ENCODE results near the gene NDE1.
"Not testable (repeated sequence)": the region's sequence is repeated elsewhere in the genome, so short reads cannot be mapped to it uniquely, and the experiment has no call there.

The NDE1 gene

GRCh38 chr16:15691046-15691445 is 41.0 kb downstream of the NDE1 start:
- no peak for TF ChIP-seq POLR2A (IDR thresholded peaks at IDR 0.05; ENCODE audit: low read depth, low read length)
- FAIRE-seq (no peak), DNase-seq (ENCODE audit: insufficient read length) (no peak)

DNA sequence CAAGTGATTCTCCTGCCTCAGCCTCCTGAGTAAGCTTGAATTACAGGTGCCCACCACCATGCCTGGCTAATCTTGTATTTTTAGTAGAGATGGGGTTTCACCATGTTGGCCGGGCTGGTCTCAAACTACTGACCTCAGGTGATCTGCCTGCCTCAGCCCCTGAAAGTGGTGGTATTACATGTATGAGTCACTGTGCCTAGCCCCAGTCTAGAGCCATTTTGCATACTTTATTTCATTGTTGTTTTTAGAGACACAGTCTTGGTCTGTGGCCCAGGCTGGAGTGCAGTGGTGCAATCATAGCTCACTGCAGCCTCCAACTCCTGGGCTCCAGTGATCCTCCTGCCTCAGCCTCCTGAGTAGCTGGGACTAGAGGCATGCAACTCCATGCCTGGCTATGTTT is 42.5 kb downstream of the NDE1 start:
- not testable (repeated sequence) for FAIRE-seq; DNase-seq (ENCODE audit: insufficient read length)

DNA sequence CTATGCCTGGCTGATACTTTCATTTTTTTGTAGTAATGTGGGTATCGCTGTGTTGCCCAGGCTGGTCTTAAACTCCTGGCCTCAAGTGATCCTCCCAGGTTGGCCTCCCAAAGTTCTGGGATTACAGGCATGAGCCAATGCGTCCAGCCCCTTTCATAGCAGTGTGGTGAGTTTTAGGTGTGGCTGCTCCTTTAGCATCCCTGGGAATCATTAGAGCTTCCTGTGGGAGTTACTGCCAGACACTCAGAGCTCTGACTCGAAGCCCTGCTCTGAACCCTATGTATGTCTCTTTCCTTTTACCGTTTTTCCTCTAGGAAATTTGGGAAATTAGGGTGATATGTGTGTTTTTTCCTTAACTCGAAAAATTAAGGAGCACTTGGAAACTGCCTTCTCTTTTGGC is 44.5 kb downstream of the NDE1 start:
- FAIRE-seq = no peak

DNA sequence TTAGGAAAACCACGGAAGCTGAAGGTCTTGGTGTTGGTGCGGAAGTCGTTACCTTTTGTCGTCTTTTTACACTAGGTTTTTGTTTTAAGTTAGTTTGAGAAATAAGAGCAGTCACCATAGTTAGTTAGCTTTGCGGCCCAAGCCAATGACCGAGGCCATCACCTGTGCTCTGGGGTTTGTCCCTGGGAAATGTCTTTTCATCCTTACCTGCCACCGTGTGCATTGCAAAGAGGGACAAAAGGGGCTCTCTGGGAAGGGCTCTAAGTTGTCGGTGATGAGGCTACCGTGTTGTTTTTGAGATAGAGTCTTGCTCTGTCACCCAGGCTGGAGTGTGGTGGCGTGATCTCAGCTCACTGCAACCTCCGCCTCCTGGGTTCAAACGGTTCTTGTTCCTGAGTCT is 49.8 kb downstream of the NDE1 start:
- FAIRE-seq = no peak
- no peak for DNase-seq (ENCODE audit: insufficient read length)
- TF ChIP-seq POLR2A (IDR thresholded peaks at IDR 0.05; ENCODE audit: low read depth, low read length) = no peak
- no peak for TF ChIP-seq POLR2AphosphoS5 (IDR thresholded peaks at IDR 0.05; ENCODE audit: low read depth, low read length)
- no peak for TF ChIP-seq TAF1 (IDR thresholded peaks at IDR 0.05; ENCODE audit: borderline replicate concordance, low read depth, low read length)

More for the DNA sequence above, 44.5 kb downstream of the NDE1 start:
- no peak for TF ChIP-seq TAF1 (IDR thresholded peaks at IDR 0.05; ENCODE audit: borderline replicate concordance, low read depth, low read length)
- no peak for TF ChIP-seq POLR2A (IDR thresholded peaks at IDR 0.05; ENCODE audit: low read depth, low read length)
- no peak for TF ChIP-seq POLR2AphosphoS5 (IDR thresholded peaks at IDR 0.05; ENCODE audit: low read depth, low read length)
- no peak for DNase-seq (ENCODE audit: insufficient read length)

DNA sequence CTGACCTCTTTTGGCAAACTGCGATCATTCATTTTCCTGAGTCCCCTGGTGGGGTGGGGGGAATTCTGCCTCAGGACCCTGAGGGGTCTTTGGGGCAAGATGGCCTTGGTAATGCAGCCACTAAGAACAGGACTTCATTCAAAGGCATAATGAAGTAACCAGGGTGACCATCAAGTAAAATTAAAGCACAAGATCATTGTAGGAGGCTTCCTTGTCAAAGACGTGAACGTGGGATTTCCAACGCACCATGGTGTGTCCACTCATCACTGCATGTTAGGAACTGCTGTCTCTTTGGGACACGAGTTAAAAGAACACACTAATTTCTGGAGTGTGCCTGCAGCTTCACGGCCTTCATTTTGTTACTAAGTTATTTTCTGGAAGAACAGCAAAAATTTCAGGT is 51.3 kb downstream of the NDE1 start:
- FAIRE-seq (no peak), DNase-seq (ENCODE audit: insufficient read length) (no peak)
- no peak for TF ChIP-seq POLR2AphosphoS5 (IDR thresholded peaks at IDR 0.05; ENCODE audit: low read depth, low read length)
- TF ChIP-seq POLR2A (IDR thresholded peaks at IDR 0.05; ENCODE audit: low read depth, low read length) = no peak
- no peak for TF ChIP-seq TAF1 (IDR thresholded peaks at IDR 0.05; ENCODE audit: borderline replicate concordance, low read depth, low read length)

DNA sequence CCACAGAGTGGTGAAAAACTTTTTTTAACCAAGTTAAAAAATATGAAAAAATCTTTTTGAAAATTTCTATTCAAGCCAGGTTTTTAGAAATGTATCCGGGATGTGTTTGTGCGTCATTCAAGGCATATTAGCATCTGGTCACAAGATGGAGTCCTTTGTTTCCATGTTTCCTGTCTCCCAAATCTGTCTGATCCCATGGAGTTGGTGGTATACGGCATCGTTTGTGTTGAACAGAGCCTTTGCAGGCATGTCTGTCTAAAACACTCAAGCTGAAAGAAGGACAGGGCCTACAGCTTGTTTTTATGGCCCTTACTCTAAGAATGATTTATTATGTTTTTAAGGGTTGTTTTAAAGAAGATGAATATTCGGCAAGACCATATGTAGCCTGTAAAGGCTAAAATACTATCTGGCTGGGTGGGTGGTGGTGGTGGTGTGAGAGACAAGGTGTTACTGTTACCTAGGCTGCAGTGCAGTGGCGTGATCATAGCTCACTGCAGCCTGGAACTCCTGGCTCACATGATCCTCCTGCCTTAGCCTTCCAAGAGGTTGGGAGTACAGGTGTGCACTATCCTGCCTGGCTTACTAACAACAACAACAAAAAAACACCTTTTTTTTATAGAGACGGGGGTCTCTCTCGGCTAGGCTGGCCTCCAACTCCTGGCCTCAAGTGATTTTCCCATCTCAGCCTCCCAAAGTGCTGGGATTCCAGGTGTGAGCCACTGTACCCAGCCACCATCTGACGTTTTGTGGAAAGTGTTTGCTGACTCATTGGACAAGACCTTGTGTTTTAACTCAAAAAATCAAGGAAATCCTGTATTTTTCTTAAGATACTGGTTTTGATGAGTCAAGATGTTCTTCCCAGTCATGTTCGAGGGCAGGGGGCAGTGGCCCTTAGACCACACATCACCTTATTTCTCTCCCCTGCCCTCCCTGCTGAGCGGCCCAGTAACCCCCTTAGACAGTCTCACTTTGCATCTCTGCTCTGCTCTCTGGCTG is 52.2 kb downstream of the NDE1 start:
- DNase-seq (ENCODE audit: insufficient read length) (no peak), FAIRE-seq (no peak)
- TF ChIP-seq TAF1 (IDR thresholded peaks at IDR 0.05; ENCODE audit: borderline replicate concordance, low read depth, low read length) = no peak
- TF ChIP-seq POLR2AphosphoS5 (IDR thresholded peaks at IDR 0.05; ENCODE audit: low read depth, low read length) = no peak
- no peak for TF ChIP-seq POLR2A (IDR thresholded peaks at IDR 0.05; ENCODE audit: low read depth, low read length)

DNA sequence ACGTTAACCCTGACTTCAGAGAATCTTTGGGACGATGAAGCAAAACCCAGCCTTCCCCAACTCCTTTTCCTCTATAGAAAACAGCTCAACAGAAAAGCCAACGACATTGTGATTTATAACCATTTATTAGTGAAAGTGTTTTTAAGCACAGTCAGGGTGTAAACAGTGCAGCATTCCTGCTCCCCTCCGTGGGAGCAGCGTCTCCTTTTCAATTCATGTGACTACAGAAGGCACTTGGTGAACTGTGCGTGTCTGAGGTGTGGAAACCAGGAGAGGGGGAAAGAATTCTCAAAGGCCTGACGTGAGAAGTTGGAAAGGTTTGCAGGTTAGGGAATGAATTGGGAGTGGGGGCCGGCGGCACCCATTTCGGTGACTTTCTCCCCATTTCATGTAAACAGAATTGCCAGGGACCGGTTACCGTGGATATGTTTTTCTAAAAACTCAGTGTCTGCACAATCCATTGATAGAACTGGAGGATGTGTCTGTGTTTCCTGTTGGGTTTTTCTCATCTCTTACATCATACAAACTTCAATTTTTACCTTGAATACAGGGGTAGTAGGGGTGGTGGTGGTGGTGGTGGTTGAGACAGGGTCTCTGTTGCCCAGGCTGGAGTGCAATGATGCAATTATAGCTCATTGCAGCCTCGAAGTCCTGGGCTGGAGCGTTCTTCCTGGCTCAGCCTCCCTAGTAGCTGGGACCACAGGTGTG is 53.1 kb downstream of the NDE1 start:
- no peak for TF ChIP-seq POLR2A (IDR thresholded peaks at IDR 0.05; ENCODE audit: low read depth, low read length)
- FAIRE-seq (no peak), DNase-seq (ENCODE audit: insufficient read length) (no peak)

DNA sequence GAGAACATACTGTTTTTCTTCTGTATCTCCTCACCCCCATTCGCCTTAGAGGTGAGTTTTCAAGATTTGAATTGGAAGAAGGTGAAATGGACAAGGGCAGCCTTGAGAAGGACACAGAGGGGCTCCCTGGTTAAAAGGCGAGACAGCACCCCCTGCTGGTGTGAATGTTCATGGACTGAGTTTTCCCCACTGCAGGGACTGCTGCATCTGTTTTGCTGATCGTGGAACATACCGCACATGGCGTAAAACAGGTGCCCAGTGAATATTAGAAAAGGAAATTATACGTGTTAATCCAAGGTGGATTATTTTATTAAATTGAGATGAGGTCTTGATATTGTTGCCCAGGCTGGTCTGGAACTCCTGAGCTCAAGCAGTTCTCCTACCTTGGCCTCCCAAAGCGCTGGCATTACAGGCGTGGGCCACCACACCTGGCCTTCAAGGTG is 54.5 kb downstream of the NDE1 start:
- TF ChIP-seq POLR2A (IDR thresholded peaks at IDR 0.05; ENCODE audit: low read depth, low read length) (no peak), POLR2AphosphoS5 (IDR thresholded peaks at IDR 0.05; ENCODE audit: low read depth, low read length) (no peak), TAF1 (IDR thresholded peaks at IDR 0.05; ENCODE audit: borderline replicate concordance, low read depth, low read length) (no peak)
- FAIRE-seq = peak; percentile 53
- peak; percentile 50 for DNase-seq (ENCODE audit: insufficient read length)

DNA sequence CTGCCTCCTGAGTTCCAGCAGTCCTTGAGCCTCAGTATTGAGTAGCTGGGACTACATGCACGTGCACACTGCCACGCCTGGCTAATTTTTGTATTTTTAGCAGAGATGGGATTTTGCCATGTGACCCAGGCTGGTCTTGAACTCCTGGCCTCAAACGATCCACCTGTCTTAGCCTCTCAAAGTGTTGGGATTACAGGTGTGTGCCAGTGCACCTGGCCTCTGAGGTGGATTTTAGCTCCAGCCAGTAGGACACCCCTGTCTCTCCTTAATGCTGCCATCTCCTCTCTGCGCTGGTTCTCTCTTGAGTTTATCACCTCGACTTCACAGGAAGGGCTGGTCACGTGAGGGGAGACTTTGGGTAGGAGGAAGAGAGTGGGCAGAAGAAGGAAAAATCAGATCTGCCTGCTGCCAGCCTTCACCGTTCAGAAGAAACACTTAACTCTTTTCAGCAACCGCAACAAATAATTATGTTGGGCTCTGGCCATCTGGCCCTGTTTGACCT is 55.1 kb downstream of the NDE1 start:
- no peak for TF ChIP-seq POLR2AphosphoS5 (IDR thresholded peaks at IDR 0.05; ENCODE audit: low read depth, low read length)
- no peak for TF ChIP-seq TAF1 (IDR thresholded peaks at IDR 0.05; ENCODE audit: borderline replicate concordance, low read depth, low read length)
- no peak for TF ChIP-seq POLR2A (IDR thresholded peaks at IDR 0.05; ENCODE audit: low read depth, low read length)
- FAIRE-seq = no peak

DNA sequence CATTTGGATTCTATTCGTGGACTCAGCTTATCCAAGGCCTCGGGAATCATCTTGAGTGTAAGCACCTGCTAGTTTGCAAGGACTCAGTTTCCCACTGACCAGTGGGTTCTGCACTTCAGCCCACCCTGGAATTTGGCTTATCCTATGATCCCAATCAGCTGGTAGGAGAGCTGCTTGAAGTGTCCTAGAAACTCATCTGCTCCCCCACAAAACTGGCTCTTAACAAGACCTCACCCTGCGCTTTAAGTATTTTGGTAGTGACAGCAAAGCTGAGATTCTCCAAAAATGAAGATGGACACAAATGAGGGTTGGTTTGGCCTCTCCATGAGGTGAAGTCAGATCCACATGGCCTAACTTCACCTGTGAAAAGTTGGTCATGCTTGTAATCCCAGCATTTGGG is 57.3 kb downstream of the NDE1 start:
- no peak for FAIRE-seq

More for the DNA sequence above, 55.1 kb downstream of the NDE1 start:
- no peak for DNase-seq (ENCODE audit: insufficient read length)

DNA sequence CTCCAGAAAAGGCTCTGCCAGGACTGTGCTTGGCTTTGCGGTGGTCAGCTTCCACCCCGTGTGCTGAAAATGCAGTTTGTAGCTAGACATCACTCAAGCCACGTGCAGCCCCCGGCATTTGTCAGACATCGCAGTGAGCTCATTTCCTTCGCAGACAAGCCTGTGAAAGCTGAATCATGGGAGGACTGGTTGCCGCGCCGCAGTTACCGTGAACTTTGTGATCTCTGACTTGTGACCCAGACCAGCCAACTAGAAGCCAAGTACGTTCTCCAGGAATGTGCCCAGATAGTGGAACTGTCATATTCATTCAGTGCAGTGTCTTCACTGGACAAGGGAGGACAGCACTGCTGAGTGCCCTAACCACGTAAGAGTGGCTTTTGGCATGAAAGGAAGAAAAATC is 58.1 kb downstream of the NDE1 start:
- no peak for TF ChIP-seq POLR2AphosphoS5 (IDR thresholded peaks at IDR 0.05; ENCODE audit: low read depth, low read length)
- TF ChIP-seq TAF1 (IDR thresholded peaks at IDR 0.05; ENCODE audit: borderline replicate concordance, low read depth, low read length) = no peak
- no peak; the same call in 1 of the 2 replicates for TF ChIP-seq POLR2A (IDR thresholded peaks at IDR 0.05; ENCODE audit: low read depth, low read length)
- DNase-seq (ENCODE audit: insufficient read length) = no peak
- no peak for FAIRE-seq

More for the DNA sequence above, 57.3 kb downstream of the NDE1 start:
- DNase-seq (ENCODE audit: insufficient read length) = no peak
- TF ChIP-seq POLR2AphosphoS5 (IDR thresholded peaks at IDR 0.05; ENCODE audit: low read depth, low read length) (no peak), TAF1 (IDR thresholded peaks at IDR 0.05; ENCODE audit: borderline replicate concordance, low read depth, low read length) (no peak), POLR2A (IDR thresholded peaks at IDR 0.05; ENCODE audit: low read depth, low read length) (no peak)

GRCh38 chr16:15708997-15709396 is 59.0 kb downstream of the NDE1 start:
- no peak for TF ChIP-seq POLR2AphosphoS5 (IDR thresholded peaks at IDR 0.05; ENCODE audit: low read depth, low read length)
- TF ChIP-seq TAF1 (IDR thresholded peaks at IDR 0.05; ENCODE audit: borderline replicate concordance, low read depth, low read length) = no peak
- TF ChIP-seq POLR2A (IDR thresholded peaks at IDR 0.05; ENCODE audit: low read depth, low read length) = no peak
- FAIRE-seq (no peak), DNase-seq (ENCODE audit: insufficient read length) (no peak)

All from GM12892 (cell line).